ENCODE data around the gene SYNDIG1L. TPM values are rescaled to one million over a fixed set of nuclear protein-coding genes. Genes with fewer than 3 reads are reported as not detected.

Gene SYNDIG1L
- polyA plus RNA-seq, 1 experiment = not detected

DNA sequence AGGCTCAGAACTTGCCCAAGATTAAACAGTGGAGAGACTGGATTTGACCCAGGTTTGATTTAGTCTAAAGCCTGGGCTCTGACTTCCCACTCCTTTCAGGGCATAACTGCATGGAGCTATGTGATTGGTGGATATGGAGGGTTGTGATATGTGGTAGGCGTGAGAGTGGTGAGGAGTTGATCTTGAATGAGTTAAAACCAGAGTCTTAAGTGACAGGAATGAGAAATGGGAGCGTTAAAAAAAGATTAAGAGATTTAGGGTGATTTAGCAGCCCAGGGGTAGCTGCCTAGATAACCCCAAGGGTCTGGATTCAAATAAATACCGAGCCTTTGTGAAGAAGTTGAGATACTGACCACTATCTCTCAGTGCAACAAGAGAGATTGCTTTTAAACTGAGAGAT lies 8.4 kb downstream of the SYNDIG1L start:
- no peak overlapping the region for H3K4me3 ChIP-seq (ENCODE audit: low read depth, low read length)
- TF ChIP-seq, protein P1, sequence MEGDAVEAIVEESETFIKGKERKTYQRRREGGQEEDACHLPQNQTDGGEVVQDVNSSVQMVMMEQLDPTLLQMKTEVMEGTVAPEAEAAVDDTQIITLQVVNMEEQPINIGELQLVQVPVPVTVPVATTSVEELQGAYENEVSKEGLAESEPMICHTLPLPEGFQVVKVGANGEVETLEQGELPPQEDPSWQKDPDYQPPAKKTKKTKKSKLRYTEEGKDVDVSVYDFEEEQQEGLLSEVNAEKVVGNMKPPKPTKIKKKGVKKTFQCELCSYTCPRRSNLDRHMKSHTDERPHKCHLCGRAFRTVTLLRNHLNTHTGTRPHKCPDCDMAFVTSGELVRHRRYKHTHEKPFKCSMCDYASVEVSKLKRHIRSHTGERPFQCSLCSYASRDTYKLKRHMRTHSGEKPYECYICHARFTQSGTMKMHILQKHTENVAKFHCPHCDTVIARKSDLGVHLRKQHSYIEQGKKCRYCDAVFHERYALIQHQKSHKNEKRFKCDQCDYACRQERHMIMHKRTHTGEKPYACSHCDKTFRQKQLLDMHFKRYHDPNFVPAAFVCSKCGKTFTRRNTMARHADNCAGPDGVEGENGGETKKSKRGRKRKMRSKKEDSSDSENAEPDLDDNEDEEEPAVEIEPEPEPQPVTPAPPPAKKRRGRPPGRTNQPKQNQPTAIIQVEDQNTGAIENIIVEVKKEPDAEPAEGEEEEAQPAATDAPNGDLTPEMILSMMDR (IDR thresholded peaks at IDR 0.05; ENCODE audit: low read depth, low read length) = no peak
- H3K9me3 ChIP-seq (ENCODE audit: control insufficient read depth, insufficient read depth, low read length) = no peaks in the 10 kb centered on the region
- CTCF ChIA-PET = no interaction called here
- no peak overlapping the region for H3K27ac ChIP-seq (ENCODE audit: low read depth, low read length)
- DNase-seq (ENCODE audit: low read depth, low spot score) = no peak
- H3K27me3 ChIP-seq (ENCODE audit: control insufficient read depth, insufficient read depth, low read length) = peaks cover 57% of the 10 kb centered on the region
- POLR2A ChIA-PET = no interaction called here

- Histone ChIP-seq H3K9me3 (ENCODE audit: control insufficient read depth, insufficient read depth, low read length) (no peaks in the 10 kb centered on the region), H3K27ac (ENCODE audit: low read depth, low read length) (no peak overlapping the region), H3K27me3 (ENCODE audit: control insufficient read depth, insufficient read depth, low read length) (peaks cover 57% of the 10 kb centered on the region), H3K4me3 (ENCODE audit: low read depth, low read length) (no peak overlapping the region)
- TF ChIP-seq, protein P1 (IDR thresholded peaks at IDR 0.05; ENCODE audit: low read depth, low read length) = no peak
- DNase-seq (ENCODE audit: low read depth, low spot score) = no peak
- CTCF ChIA-PET = no interaction called here
- POLR2A ChIA-PET = no interaction called here
These were observed 8.8 kb downstream of the SYNDIG1L start for GRCh38 chr14:74417201-74417600.

DNA sequence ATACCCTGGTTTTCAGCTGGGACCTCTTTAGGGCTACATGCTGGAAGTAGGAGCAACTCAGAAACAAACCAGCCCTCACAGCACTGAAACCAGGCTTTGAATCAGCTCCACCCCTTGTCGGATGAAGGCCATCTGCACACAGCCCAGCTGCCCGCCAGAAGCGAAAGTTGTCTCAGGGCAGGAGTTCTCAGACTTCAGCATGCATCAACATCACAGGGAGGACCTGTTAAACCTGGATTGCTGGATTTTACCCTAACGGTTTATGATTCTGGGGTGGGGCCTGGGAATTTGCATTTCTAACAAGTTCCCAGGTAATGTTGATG lies 10.9 kb downstream of the SYNDIG1L start:
- POLR2A ChIA-PET = no interaction called here
- TF ChIP-seq, protein P1 (IDR thresholded peaks at IDR 0.05; ENCODE audit: low read depth, low read length) = no peak
- CTCF ChIA-PET = no interaction called here
- DNase-seq (ENCODE audit: low read depth, low spot score) = no peak
- Histone ChIP-seq H3K27me3 (ENCODE audit: control insufficient read depth, insufficient read depth, low read length) (peaks cover 57% of the 10 kb centered on the region), H3K9me3 (ENCODE audit: control insufficient read depth, insufficient read depth, low read length) (no peaks in the 10 kb centered on the region), H3K4me3 (ENCODE audit: low read depth, low read length) (no peak overlapping the region), H3K27ac (ENCODE audit: low read depth, low read length) (no peak overlapping the region)

DNA sequence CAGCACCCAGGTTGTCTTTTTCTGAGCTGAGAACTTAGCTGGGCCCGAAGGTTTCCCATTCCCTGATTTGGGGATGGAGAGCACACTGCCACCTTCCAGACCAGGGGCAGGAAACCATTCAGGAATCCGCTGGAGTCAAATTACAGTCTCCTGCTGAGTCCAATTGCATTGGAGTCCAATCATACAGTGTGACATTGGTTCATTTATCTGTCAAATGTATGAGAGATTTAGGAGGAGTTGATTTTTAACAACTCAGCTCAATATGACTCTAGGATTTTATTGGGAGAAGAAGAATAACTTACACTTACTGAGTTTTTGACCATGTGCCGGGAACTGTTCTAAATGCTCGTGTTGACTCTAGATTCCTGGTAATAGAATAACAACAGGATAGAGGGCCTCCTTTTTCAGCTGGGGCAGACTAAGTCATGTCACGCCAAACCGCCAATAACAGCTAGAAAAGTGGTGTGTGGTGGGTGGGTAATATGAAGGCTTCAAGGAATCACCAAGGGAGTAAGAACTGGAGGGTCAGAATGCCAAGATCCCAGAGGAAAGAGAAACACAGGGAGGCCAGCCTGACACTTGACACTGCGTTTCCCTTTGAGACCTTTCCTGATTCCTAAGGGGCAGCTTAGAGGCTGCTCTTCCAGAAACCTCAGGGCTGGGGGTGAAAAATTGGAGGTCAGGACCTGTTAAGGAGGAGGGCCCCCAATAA lies 11.5 kb downstream of the SYNDIG1L start:
- Histone ChIP-seq H3K27me3 (ENCODE audit: control insufficient read depth, insufficient read depth, low read length) (peaks cover 57% of the 10 kb centered on the region), H3K27ac (ENCODE audit: low read depth, low read length) (no peak overlapping the region), H3K9me3 (ENCODE audit: control insufficient read depth, insufficient read depth, low read length) (no peaks in the 10 kb centered on the region), H3K4me3 (ENCODE audit: low read depth, low read length) (no peak overlapping the region)
- TF ChIP-seq, protein P1 (IDR thresholded peaks at IDR 0.05; ENCODE audit: low read depth, low read length) = no peak
- ChIA-PET CTCF (no interaction called here), POLR2A (no interaction called here)
- no peak for DNase-seq (ENCODE audit: low read depth, low spot score)

DNA sequence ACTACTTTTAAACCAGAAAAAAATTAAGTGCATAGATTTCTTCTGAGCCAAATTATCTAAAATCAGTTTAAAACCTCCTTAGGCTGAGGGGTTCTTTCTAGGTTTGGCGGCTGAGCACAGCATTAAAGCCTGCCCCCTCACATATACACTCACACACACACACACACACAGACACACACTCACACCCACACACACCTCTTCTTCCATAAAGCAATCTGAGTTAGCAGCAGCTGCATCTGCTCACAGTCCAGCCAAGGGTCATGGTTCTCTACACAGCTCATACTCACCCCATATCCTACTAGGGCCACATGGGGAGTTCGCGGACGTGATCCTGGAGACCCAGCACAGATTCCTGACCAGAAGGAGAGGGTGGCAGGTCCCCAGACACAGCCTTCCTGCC lies 12.4 kb downstream of the SYNDIG1L start:
- peaks cover 53% of the 10 kb centered on the region for H3K27me3 ChIP-seq (ENCODE audit: control insufficient read depth, insufficient read depth, low read length)
- TF ChIP-seq, protein P1 (IDR thresholded peaks at IDR 0.05; ENCODE audit: low read depth, low read length) = no peak
- DNase-seq (ENCODE audit: low read depth, low spot score) = no peak

More for the DNA sequence above, 12.4 kb downstream of the SYNDIG1L start:
- ChIA-PET CTCF (no interaction called here), POLR2A (no interaction called here)
- Histone ChIP-seq H3K4me3 (ENCODE audit: low read depth, low read length) (no peak overlapping the region), H3K27ac (ENCODE audit: low read depth, low read length) (no peak overlapping the region), H3K9me3 (ENCODE audit: control insufficient read depth, insufficient read depth, low read length) (no peaks in the 10 kb centered on the region; the same call in 1 of the 2 replicates)

All from AG04450 (cell line).